Forelimb muscle (tissue), 1 donor: ENCODE data around the gene IDH3B. TPM values are rescaled to one million over a fixed set of nuclear protein-coding genes. Genes with fewer than 3 reads are reported as not detected.

Experiments
- DNase-seq: peaks from one replicate; pipeline ENCODE4 v3.0.0-alpha.2; 2013; ENCODE audit warnings: low read depth
- polyA plus RNA-seq: library from polyadenylated mRNA; unstranded; fragments of 120-200 nt; gene quantifications from one replicate; pipeline ENCODE4 v1.2.1, GENCODE V29; 2013; ENCODE audit not compliant: insufficient read length

IDH3B gene
- polyA plus RNA-seq, 1 donor, result 99.0 TPM

DNA sequence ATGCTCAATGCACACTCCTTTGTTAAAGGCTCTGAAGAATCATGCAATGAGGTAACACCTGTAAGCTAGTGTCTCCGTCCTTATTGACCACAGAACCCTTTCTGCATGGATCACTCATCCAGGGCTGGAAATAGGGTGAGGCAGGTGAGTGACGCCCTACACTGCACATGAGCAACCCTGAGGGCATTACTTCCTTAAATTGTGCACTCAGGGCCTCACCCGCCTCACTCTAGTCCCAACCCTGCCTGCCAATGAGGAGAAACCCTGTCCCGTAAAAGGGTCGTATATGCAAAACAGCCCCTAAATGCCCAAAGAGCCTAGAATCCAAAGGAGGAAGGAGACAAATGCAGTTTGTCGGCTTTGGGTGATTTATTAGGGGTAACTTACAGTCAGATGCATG lies 45.2 kb downstream of the IDH3B start:
- DNase-seq, result no peak

DNA sequence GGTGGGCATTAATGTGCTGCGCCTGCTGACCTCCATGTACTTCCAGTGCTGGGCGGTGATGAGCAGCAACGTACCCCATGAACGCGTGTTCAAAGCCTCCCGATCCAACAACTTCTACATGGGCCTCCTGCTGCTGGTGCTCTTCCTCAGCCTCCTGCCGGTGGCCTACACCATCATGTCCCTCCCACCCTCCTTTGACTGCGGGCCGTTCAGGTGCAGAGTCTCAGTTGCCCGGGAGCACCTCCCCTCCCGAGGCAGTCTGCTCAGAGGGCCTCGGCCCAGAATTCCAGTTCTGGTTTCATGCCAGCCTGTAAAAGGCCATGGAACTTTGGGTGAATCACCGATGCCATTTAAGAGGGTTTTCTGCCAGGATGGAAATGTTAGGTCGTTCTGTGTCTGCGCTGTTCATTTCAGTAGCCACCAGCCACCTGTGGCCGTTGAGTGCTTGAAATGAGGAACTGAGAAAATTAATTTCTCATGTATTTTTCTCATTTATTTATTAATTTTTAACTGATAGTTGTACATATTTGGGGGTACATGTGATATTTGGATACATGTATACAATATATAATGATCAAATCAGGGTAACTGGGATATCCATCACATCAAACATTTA lies 46.8 kb downstream of the IDH3B start:
- DNase-seq, result no peak

DNA sequence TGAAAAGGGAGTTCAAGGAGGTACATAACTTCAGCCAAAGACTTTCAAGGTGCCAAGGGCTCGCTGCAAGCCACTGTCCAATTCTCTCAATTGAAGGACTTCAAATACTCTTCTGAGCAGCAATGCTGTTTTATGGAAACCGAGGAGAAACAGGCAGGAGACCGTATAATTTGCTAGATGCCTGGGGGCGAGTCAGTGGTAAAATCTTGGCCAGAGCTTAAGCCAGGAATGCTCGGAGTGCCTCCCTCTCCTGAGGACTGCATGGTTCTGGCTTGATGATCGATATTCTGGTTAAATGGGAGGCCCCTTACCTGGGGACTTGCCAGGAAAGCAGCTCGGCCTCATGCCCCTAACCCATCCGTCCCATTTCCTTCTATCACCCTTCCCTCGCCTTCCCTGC lies 47.4 kb downstream of the IDH3B start:
- DNase-seq, result no peak

DNA sequence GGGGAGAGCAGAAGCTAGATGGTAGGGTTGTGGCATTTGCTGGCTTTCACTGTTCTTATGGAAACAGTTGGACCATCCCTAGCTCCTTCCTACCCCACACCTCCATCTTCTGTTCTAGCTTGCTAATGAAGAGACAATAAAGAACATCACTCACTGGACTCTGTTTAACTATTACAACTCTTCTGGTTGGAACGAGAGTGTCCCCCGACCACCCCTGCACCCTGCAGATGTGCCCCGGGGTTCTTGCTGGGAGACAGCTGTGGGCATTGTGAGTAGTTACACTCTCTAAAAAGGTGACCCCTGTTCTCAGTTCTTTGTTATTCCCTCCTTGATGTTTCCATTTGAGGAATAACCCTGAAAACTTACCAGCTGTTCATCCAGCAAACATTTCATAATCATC lies 51.9 kb downstream of the IDH3B start:
- no peak for DNase-seq

DNA sequence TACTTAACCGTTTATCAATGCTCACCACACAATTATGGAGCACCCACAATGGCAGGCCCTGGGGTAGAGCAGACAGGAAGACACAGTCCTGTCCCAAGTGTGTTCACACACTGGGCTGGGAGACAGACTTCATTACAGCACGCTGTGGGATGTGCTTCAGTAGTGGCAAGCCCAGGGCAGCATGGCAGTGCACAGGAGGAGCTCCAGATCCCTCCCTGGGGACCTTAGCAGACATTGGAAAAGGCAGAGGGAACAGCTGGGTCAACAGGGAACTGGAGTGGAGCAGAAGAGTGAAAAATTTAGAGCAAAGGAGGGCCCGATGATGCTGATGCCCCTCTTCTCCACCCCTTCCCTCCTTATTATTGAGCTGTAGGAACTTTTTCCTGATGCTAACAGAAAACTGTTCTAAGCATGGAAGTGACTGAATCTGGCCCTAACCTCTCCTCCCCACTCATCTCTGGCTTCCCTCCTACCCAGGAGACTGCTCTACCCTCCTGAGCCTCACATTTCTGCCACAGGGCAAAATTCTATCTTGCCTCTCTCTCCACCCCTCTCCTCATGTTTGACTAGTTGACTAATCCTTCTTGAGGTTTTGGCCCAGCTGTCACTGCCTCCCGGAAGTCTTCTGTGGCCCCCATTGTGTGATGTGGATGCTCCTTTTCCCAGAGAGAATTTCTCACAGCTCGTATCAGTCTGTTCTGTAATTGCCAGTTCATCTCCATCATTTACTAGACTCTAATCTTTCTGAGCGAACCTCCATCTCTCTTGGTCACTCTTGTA lies 52.9 kb downstream of the IDH3B start:
- no peak for DNase-seq

DNA sequence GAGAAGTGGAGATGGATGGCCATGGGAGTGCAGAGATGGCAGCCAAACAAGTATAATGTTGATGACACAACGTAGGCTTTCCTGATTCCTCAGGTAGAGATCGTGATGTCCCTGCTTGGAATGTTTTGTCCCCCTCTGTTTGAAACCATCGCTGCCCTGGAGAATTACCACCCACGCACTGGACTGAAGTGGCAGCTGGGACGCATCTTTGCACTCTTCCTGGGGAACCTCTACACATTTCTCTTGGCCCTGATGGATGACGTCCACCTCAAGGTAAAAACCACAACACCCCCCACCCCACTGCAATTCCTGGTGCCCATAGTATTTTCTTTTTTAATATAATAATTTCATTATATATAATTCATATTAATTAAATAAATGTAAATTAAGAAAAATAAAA lies 53.7 kb downstream of the IDH3B start:
- no peak for DNase-seq

Other genes with a start within 250 kb of the IDH3B start
- 86.8 TPM for gene SNRPB, start 193.4 kb downstream of the IDH3B start, polyA plus RNA-seq
- gene ZNF343, start 155.3 kb downstream of the IDH3B start, polyA plus RNA-seq, result 10.5 TPM
- 0.10 TPM for gene TMC2, start 127.6 kb downstream of the IDH3B start, polyA plus RNA-seq
- gene NOP56, start 11.6 kb downstream of the IDH3B start, polyA plus RNA-seq, result 153 TPM
- gene EBF4, start 28.6 kb upstream of the IDH3B start, polyA plus RNA-seq, result 9.0 TPM
- 31.6 TPM for gene CPXM1, start 136.4 kb upstream of the IDH3B start, polyA plus RNA-seq
- not detected for gene C20orf141, start 150.8 kb upstream of the IDH3B start, polyA plus RNA-seq
- gene TMEM239, start 152.1 kb upstream of the IDH3B start, polyA plus RNA-seq, result not detected
- gene PCED1A, start 176.4 kb upstream of the IDH3B start, polyA plus RNA-seq, result 26.2 TPM
- gene VPS16, start 176.5 kb upstream of the IDH3B start, polyA plus RNA-seq, result 20.0 TPM
- gene PTPRA, start 209.3 kb upstream of the IDH3B start, polyA plus RNA-seq, result 38.4 TPM